Astrocyte of the cerebellum (primary cell): ENCODE results near the gene GRM3.

Experiments
- DNase-seq: peaks from one replicate; pipeline ENCODE4 v3.0.0-alpha.2; 2011; ENCODE audit warnings: low read depth
- H3K4me3 ChIP-seq: 2 replicates; pipeline ENCODE4 v1.5.1; 2011; ENCODE audit warnings: mild to moderate bottlenecking, low read depth, low read length, moderate library complexity
- CTCF ChIP-seq: IDR thresholded peaks from 2 replicates; pipeline ENCODE4 v1.5.1; 2012; ENCODE audit warnings: low read length, low read depth, moderate library complexity, mild to moderate bottlenecking; ENCODE audit errors: missing control alignments
- in situ Hi-C: cut with HindIII; loops from 2 replicates; pipeline ENCODE4 v1.10.0; 2017; ENCODE audit warnings: low sequenced_read_pairs

Gene GRM3

GRCh38 chr7:86898171-86898570, 254.5 kb downstream of the GRM3 start:
- in situ Hi-C loops = no loop called here
- no peak overlapping the region for H3K4me3 ChIP-seq
- DNase-seq = no peak
- no peak for TF ChIP-seq CTCF

DNA sequence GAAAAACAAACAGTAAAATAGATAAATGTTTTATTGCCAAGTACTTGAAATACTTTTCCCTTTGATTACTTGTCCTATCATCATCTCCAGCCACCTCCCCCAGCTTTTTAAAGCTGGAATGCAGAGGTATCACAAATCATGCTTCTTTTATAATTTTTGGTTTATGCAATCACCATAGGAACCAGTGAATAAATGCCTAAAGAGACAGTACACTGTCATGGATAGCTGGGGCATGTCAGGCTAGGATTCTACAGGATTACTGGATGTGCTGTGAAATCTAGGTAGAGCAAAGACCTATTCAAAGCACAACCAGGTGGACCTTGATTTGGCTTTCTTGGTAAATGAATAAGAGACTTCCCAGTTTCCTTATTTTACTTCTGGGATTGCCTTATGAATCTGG, 257.2 kb downstream of the GRM3 start:
- H3K4me3 ChIP-seq = no peak overlapping the region
- DNase-seq = no peak
- in situ Hi-C loops = loop anchor here (25.0 kb wide), 1 partner anchor 1014 kb away; no protein-coding TSS in a partner anchor
- no peak for TF ChIP-seq CTCF

- no peak for DNase-seq
- no peak overlapping the region for H3K4me3 ChIP-seq
- in situ Hi-C loops = loop anchor here (25.0 kb wide), 1 partner anchor 1018 kb away; no protein-coding TSS in a partner anchor
- peak; percentile 71 for TF ChIP-seq CTCF
Observed at GRCh38 chr7:86904949-86905834, 261.5 kb downstream of the GRM3 start.

DNA sequence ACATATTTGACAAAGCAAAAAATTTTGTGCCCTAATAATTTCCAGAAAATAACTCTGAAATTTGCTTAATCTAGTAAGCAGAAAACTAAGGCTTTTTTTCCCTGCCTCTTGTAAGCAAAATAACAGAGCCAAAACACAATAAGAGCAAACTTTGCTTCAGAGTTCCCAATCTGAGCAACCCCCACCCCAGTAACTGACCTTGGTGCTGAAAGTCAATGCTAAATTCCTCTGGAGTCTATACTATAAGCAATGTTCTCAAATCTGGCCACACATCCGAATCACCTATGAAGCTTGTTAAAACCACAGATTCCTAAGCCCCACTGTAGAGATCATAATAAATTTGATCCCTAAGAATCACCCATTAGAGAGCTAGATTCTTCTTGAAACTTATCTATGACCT, 265.2 kb downstream of the GRM3 start:
- in situ Hi-C loops = loop anchor here (25.0 kb wide), 1 partner anchor 1022 kb away; no protein-coding TSS in a partner anchor
- DNase-seq = no peak
- no peak overlapping the region for H3K4me3 ChIP-seq
- no peak for TF ChIP-seq CTCF

- peak; percentile 20 for TF ChIP-seq CTCF
- in situ Hi-C loops = loop anchor here (25.0 kb wide), 1 partner anchor 1024 kb away; no protein-coding TSS in a partner anchor
- H3K4me3 ChIP-seq = no peak overlapping the region
Observed at GRCh38 chr7:86911659-86912058, 267.9 kb downstream of the GRM3 start.

DNA sequence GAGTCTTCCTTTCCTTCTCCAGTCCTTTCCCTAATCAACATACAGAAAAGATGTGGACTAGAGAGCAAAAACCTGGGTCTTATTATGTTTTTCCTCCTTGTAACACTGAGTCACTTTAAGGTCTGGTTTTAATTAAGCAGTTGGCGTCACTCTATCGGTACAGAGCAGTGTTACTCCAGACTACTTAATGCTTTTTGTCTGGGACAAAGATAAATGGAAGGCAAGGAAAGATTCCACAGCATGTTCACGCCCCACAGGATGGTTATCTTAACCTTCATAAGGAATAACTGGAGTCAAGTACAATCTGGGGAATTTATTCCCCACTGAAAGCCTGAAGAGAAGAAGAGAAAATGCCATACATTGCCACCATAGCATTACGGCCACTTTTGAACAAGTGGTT, 270.0 kb downstream of the GRM3 start:
- no peak for DNase-seq
- no peak overlapping the region for H3K4me3 ChIP-seq
- in situ Hi-C loops = loop anchor here (25.0 kb wide), 1 partner anchor 1026 kb away; no protein-coding TSS in a partner anchor
- TF ChIP-seq CTCF = no peak

More at GRCh38 chr7:86911659-86912058, 267.9 kb downstream of the GRM3 start:
- DNase-seq = no peak
